Left ventricle myocardium superior (tissue), 1 donor: ENCODE data around the gene MAPT. TPM values are rescaled to one million over a fixed set of nuclear protein-coding genes. Genes with fewer than 3 reads are reported as not detected.

Source experiments
- ATAC-seq: fragments of 200-7000 bp; cut with Tn5 transposase; one replicate; pipeline ENCODE4 v1.9.1; 2020; ENCODE audit warnings: mild to moderate bottlenecking, moderate library complexity
- DNase-seq: peaks from one replicate; pipeline ENCODE4 v3.0.0-alpha.2; 2020
- intact Hi-C: fragments of 100-400 bp; cut with micrococcal nuclease; formaldehyde crosslinking; loops from one replicate; pipeline ENCODE4 v1.11.0; 2022
- long read RNA-seq: library from polyadenylated mRNA; unstranded; transcript quantifications from one replicate; pipeline ENCODE4 v2.0.0, GENCODE V29; 2021
- total RNA-seq: library from RNA; stranded (reverse); fragmentation: NEBNext Ultra II Directional; extraction: Animal tissue kit (Norgen Biotek cat#: 25700); gene quantifications from one replicate; pipeline ENCODE4 v1.2.1, GENCODE V29; 2021
- donor health status: DM: no; HTN: yes; CAD: no; lungs with severe emphysema.

Gene MAPT
- total RNA-seq = 42.2 TPM
- long read RNA-seq, full-length matches to known transcripts = 1 of 38 reads
- long read RNA-seq, partial matches to known transcripts = 12 of 38 reads
- long read RNA-seq, other reads (novel, unspliced or antisense) = 25 of 38 reads

DNA sequence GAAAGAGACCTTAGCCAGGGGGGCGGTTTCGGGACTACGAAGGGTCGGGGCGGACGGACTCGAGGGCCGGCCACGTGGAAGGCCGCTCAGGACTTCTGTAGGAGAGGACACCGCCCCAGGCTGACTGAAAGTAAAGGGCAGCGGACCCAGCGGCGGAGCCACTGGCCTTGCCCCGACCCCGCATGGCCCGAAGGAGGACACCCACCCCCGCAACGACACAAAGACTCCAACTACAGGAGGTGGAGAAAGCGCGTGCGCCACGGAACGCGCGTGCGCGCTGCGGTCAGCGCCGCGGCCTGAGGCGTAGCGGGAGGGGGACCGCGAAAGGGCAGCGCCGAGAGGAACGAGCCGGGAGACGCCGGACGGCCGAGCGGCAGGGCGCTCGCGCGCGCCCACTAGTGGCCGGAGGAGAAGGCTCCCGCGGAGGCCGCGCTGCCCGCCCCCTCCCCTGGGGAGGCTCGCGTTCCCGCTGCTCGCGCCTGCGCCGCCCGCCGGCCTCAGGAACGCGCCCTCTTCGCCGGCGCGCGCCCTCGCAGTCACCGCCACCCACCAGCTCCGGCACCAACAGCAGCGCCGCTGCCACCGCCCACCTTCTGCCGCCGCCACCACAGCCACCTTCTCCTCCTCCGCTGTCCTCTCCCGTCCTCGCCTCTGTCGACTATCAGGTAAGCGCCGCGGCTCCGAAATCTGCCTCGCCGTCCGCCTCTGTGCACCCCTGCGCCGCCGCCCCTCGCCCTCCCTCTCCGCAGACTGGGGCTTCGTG lies at the start of gene MAPT:
Gene MAPT, plus strand, starts transcription at position 533 of the 763 bp plus-strand sequence. CDS start 67,784 bp downstream, outside the sequence.
- intact Hi-C loops = loop anchor here (10.0 kb wide), 1 partner anchor 51 kb away; no protein-coding TSS in a partner anchor
- ATAC-seq (peak; percentile 97), DNase-seq (peak; percentile 95)

- DNase-seq (no peak), ATAC-seq (no peak)
- intact Hi-C loops = no loop called here
Measured at GRCh38 chr17:45844695-45845375, 49.5 kb upstream of the MAPT start, which contains the start of gene SPPL2C. Gene SPPL2C, plus strand, starts transcription at chr17:45844881. Its CDS starts 26 bp downstream, at chr17:45844907.

GRCh38 chr17:45845376-45846185 lies 48.8 kb upstream of the MAPT start:
- intact Hi-C loops = no loop called here
- DNase-seq (no peak), ATAC-seq (no peak)

DNA sequence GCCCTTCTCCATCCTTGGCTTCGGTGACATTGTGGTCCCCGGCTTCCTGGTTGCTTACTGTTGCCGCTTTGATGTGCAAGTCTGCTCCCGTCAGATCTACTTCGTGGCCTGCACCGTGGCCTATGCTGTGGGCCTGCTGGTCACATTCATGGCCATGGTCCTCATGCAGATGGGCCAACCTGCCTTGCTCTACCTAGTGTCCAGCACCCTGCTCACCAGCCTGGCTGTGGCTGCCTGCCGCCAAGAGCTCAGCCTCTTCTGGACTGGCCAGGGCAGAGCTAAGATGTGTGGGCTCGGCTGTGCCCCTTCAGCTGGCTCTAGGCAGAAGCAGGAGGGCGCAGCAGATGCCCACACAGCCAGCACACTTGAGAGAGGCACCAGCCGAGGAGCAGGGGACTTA lies 48.1 kb upstream of the MAPT start:
- DNase-seq (no peak), ATAC-seq (no peak)
- intact Hi-C loops = no loop called here

GRCh38 chr17:45846646-45847045 lies 47.7 kb upstream of the MAPT start:
- no peak for ATAC-seq
- DNase-seq = no peak
- intact Hi-C loops = no loop called here

- ATAC-seq (no peak), DNase-seq (no peak)
- intact Hi-C loops = no loop called here
Measured at GRCh38 chr17:45847101-45847500, 47.3 kb upstream of the MAPT start.

DNA sequence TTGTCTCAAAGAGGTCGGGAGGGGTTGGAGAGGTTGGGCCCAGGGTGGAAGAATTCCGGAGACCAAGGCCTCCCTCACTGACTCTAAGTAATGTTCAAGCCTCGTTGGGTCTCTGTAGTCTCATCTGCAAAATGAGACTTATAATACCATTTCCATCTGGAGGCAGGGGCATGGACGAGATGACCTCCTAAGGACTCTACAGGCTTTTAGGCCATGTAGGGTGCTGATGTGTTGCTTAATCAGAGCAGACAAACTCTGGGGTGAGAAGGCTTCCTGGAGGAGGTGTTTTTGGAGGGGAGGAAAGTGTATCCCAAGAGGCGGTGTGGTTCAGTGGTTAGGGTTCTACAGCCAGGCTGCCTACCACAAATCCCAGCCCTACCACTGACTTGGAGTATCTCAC lies 46.6 kb upstream of the MAPT start:
- ATAC-seq (no peak), DNase-seq (no peak)
- intact Hi-C loops = no loop called here

GRCh38 chr17:45848405-45848804 lies 45.9 kb upstream of the MAPT start:
- intact Hi-C loops = no loop called here
- DNase-seq (no peak), ATAC-seq (no peak)

DNA sequence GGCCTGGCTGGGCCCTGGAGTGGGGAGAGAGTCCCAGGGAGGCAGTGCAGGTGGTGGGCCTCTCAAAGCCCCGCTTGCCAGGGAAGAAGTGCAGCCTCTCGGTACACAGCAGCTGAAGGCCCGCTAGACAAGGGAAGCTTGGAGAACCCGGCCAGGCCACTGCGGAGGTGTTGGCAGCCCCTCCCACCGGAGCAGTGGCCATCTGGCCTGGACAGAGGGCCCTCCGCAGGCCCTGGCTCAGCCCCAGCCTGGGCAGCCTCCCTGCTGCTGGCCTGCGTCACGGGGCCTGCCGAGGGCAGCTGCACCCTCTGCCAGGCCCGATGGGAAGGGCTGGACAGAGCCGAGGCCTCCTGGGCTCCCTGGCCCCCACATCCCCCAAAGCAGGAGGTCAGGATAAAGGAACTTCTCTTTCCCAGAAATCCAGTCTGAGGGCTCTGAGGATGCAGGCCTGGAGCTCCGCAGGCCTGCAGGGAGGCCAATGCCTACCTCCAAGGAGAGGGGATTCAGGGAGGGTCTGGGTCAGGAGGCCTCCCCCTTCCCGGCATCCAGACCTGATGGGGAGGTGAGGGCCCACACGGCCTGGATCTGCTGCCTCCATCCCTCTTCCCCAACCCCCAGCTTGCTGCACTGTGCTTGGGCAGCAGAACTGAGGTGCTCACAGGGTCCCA lies 45.4 kb upstream of the MAPT start:
- peak; percentile 49 for DNase-seq
- ATAC-seq = peak; percentile 72
- intact Hi-C loops = no loop called here

DNA sequence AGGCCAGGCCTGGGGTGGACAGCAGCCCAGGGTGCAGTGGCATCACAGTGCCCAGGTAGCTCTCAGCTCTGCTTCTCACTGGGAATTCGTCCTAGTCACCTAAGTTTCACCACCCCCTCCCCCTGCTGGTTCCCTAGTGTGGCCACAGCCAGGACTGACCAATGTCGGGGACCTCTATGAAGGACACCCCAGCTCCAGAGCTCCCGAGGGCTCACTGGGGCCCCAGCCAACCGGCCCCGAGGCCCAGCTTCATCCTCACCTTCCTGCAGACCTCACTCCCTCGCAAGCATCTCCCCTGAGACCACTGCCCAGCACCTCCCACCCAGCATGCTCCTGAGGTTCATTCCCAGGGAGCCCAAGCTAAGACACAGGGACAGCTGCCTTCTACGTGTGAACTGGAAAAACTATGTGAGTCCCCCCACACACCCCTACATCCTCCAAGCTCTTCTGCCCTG lies 44.8 kb upstream of the MAPT start:
- no peak for DNase-seq
- intact Hi-C loops = no loop called here

GRCh38 chr17:45850011-45850410 lies 44.3 kb upstream of the MAPT start:
- intact Hi-C loops = no loop called here
- no peak for DNase-seq
- no peak for ATAC-seq

More for the DNA sequence above, 44.8 kb upstream of the MAPT start:
- no peak for ATAC-seq

DNA sequence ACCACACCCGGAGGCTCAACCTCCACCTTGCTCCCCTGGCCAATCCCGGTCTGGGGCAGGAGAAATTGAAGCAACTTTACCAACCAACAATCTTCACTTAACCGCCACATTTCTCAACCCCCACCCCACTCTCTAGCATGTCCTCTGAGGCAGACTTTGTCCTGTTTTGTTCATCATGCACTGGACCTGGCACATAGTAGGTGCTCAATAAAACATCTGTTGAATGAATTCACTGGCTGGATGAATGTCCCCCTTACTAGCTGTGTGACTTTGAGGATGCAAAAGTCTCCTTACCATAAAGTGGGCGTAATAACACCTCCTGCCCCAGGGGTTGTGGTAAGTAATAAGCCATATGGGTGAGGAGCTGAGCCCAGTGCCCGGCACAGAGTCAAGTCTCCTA lies 43.9 kb upstream of the MAPT start:
- no peak for DNase-seq
- no peak for ATAC-seq
- intact Hi-C loops = no loop called here

- intact Hi-C loops = no loop called here
- ATAC-seq (no peak), DNase-seq (no peak)
Measured at GRCh38 chr17:45851022-45851421, 43.3 kb upstream of the MAPT start.

GRCh38 chr17:45851464-45851863 lies 42.9 kb upstream of the MAPT start:
- intact Hi-C loops = no loop called here
- DNase-seq (no peak), ATAC-seq (no peak)

GRCh38 chr17:45851873-45852272 lies 42.5 kb upstream of the MAPT start:
- intact Hi-C loops = no loop called here
- DNase-seq (no peak), ATAC-seq (no peak)

DNA sequence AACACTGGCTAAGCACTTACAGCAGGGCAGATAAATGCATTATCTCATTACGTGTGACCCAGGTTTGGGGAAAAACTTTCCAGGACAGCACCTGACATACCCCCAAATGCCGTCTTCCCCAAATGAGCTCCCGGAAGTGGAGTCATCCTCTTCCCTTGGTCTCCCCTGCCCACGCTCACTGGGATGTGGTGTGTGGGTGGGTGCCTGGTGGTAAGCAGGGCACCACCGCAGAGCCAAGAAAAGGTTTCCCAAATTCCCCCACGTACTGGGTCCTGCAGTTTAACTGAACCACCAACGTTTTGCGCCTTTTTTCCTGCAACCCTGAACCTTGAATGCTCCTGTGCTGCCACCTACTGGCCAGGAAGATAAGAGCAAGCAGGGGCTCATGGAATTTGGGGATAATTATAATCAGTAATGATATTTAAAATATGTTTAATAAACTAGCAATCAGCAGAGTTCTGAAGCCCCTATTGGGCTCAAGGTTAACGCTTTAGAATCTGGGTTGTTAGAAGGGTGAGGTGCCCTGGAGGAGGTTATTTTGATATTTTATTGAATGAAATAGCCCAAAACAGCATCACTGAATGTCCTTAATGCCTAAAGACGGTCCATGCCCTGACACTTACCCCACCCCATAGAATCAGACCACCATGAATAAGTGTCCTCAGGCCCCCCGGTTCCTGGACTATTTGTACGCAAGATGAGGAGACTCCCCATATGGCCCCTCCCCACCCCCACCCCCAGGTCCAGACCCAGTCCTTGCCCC lies 41.6 kb upstream of the MAPT start:
- peak; percentile 21 for ATAC-seq
- intact Hi-C loops = no loop called here
- DNase-seq = peak; percentile 57

DNA sequence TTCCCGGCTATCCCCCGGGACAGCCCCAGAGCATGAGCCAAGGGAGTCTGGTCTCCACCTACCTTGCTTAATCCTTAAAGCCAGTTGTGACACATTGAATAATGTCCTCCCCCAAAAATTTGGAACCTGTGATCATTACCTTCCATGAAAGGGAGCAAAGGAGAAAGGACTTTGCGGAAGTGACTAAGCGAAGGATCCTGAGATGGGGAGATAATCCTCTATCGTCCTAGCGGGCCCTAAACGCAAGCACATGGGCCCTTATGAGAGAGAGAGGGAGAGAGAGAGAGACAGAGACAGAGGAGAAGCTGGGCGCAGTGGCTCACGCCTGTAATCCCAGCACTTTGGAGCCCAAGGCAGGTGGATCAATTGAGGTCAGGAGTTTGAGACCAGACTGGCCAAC lies 40.1 kb upstream of the MAPT start:
- intact Hi-C loops = no loop called here
- DNase-seq (no peak), ATAC-seq (no peak)

DNA sequence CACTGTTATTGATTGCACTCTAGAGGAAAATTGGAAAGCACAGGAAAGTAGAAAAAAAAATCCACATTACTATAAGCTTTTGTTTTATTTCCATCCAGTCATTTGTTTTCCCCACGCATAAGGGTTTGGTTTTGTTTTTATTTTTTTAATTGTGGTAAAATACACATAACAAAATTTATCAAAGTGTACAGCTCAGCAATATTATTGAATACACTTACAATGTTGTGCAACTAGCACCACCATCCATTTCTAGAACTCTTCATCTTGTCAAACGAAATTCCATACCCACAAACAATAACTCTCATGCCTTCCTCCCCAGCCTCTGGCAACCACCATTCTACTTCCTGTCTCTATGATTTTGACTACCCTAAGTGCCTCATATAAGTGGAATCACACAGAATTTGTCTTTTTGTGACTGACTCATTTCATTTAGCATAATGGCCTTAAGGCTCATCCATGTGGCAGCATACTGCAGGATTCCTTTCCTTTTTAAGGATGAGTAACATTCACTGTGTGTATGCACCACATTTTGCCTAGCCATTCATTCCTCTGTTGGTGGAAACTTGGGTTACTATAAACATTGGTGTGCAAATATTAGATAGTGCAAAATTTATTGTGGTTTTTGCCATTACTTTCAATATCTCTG lies 38.5 kb upstream of the MAPT start:
- DNase-seq = no peak
- intact Hi-C loops = no loop called here

More for the DNA sequence above, 38.5 kb upstream of the MAPT start:
- ATAC-seq = no peak
